ENCODE results near the gene ZNF66.
A peak's percentile ranks its signal among the peaks of the same experiment; 100 is the strongest.
"Not testable (repeated sequence)": the region's sequence is repeated elsewhere in the genome, so short reads cannot be mapped to it uniquely, and the experiment has no call there.

Gene ZNF66

DNA sequence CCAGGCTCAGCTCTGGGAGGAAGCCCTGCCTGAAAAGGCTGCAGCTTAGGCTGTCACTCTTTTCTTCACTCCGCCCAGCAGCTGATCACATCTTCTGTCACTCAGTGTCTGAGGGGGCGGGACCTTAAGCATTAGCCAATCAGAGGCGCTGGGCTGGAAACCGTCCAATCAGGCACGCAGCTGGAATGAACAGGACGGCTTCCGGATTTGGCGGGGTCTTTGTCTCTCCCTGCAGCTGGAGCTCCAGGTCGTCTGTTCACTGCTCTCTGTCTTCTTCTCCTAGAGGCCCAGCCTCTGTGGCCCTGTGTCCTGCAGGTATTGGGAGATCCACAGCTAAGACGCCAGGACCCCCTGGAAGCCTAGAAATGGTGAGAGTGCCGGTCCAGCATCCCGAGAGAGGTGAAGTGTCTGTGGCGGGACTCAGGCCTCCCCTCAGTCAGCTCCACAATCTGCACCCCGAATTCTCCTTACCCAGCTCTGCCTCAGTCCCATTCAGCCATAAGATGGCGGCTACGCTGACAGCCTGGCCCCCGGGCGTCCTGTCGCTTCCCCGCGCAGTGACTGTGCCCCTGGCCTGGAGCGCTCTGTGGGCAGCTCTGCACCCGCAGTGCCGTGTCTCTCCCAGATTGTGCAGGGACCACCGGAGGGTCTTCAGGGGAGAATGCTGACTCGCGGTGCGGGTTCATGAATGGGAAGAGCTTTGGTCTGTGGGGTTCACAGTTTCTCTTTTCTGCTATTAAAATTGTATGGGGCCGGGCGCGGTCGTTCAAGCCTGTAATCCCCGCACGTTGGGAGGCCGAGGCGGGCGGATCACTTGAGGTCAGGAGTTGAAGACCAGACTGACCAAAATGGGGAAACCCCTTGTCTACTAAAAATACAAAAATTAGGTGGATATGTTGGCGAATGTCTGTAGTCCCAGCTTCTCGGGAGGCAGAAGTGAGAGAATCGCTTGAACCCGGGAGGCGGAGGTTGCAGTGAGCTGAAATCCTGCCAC lies at the start of gene ZNF66:
Gene ZNF66, plus strand, starts transcription at position 222 of the 994 bp plus-strand sequence. Its CDS starts 144 bp downstream, at position 366.
- peak; percentile 98 for DNase-seq (ENCODE audit: low read depth)
- Histone ChIP-seq H3K9ac (ENCODE audit: low read length) (peak within 1 kb of the TSS; percentile 78), H3K36me3 (ENCODE audit: control insufficient read depth, insufficient read depth, low read length, severe bottlenecking) (no peaks in the 10 kb centered on the region)

DNA sequence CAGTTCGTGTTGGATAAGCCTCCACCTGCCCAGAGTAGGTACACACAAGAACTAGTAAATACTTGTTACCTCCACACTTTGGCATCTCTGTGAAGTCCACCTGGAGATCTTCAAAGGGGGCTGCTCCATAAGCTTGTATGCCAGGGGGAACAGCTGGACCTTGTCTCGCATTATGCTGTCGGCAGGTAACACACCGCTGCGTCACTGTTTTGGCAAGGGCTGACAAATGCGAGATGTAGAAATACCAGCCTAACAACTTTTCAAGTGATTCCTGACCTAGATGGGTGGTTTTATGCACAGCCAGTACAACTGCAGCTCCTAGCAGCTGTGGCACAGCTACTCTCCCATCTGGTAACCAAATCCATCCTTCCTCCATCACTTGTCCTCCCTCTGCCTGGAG lies 25.9 kb upstream of the ZNF66 start:
- H3K4me1 ChIP-seq (ENCODE audit: control insufficient read depth, insufficient read depth, low read length); DNase-seq (ENCODE audit: low read depth); H3K4me3 ChIP-seq (ENCODE audit: low read length); H3K9me3 ChIP-seq (ENCODE audit: control insufficient read depth, low read length); H3K9ac ChIP-seq (ENCODE audit: low read length); H3K27me3 ChIP-seq (replicated peaks; ENCODE audit: control insufficient read depth, insufficient read depth, low read length); H3K36me3 ChIP-seq (ENCODE audit: control insufficient read depth, insufficient read depth, low read length, severe bottlenecking): not testable (repeated sequence)

More for the DNA sequence above, at the start of gene ZNF66:
- Histone ChIP-seq H3K4me3 (ENCODE audit: low read length) (peak within 1 kb of the TSS; percentile 95), H3K27me3 (replicated peaks; ENCODE audit: control insufficient read depth, insufficient read depth, low read length) (no peaks in the 10 kb centered on the region), H3K4me1 (ENCODE audit: control insufficient read depth, insufficient read depth, low read length) (no peaks in the 10 kb centered on the region), H3K9me3 (ENCODE audit: control insufficient read depth, low read length) (no peaks in the 10 kb centered on the region)

DNA sequence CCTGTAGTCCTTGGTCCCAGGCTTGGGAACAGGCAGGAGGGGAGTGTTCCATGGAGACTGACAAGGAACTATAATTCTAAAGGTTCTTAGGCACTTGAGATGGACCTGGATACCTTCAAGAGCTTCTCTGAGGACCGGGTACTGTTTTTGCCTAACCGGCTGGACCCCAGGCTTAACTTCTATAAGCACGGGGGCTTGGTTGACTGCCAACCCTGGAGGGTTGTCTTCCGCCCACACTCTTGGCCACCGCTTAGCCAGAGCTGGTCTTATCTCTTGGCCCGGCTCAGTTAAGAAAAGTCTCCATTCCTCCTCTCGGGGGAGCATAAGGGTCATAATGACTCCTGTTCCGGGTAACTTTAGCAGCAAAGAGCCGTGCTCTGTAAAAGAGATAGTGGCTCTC lies 23.8 kb upstream of the ZNF66 start:
- H3K4me1 ChIP-seq (ENCODE audit: control insufficient read depth, insufficient read depth, low read length); H3K27me3 ChIP-seq (replicated peaks; ENCODE audit: control insufficient read depth, insufficient read depth, low read length); H3K9me3 ChIP-seq (ENCODE audit: control insufficient read depth, low read length); H3K4me3 ChIP-seq (ENCODE audit: low read length); H3K36me3 ChIP-seq (ENCODE audit: control insufficient read depth, insufficient read depth, low read length, severe bottlenecking); DNase-seq (ENCODE audit: low read depth); H3K9ac ChIP-seq (ENCODE audit: low read length): not testable (repeated sequence)

DNA sequence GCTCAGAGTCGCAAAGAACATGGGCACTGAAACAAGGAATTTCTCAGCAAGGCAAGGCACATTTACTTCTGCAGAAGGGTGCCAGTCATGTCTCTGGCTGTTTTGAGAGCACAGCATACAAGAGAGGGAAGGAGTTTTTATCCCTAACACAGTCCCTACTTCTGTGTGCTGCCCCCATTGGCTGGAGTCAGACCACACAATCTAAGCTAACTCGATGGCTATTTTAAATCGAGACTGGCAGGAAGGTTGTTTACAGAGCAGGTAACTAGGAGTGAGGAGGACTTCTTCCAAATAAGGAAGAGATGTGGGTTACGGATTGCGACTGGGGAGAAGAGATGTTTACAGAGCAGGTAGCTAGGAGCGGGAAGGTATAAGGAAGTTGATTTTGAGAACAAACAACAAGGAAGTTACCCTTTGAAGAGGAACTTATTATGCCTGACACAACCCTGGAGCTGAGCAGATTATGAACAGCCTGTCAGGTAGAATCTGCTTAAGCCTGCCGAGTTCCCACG lies 6.8 kb upstream of the ZNF66 start:
- DNase-seq (ENCODE audit: low read depth) = not testable (repeated sequence)

DNA sequence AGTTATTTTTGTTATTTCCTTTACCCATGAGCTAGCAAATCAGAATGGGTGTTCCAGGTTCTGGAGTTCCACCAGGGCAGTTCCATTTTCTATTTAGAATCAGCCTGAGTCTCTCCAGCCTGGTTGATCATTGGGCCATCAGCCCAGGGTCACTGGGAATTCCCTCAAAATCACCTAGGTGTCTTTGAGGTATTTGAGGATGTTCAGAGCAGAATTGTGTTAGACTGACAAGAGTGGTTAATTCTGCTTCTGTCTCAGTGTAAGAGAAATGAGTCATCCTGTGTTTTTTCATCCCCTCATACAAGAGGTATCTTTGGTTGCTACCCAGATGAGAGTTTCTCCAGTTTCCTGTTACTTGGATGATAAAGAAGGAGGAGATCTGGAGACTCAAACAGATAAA lies 11.7 kb downstream of the ZNF66 start:
- DNase-seq (ENCODE audit: low read depth) = no peak
- H3K36me3 ChIP-seq (ENCODE audit: control insufficient read depth, insufficient read depth, low read length, severe bottlenecking) = peaks cover 10% of the 10 kb centered on the region
- no peak overlapping the region for H3K4me3 ChIP-seq (ENCODE audit: low read length)
- H3K4me1 ChIP-seq (ENCODE audit: control insufficient read depth, insufficient read depth, low read length) = no peaks in the 10 kb centered on the region
- no peak overlapping the region for H3K9ac ChIP-seq (ENCODE audit: low read length)
- no peaks in the 10 kb centered on the region for H3K27me3 ChIP-seq (replicated peaks; ENCODE audit: control insufficient read depth, insufficient read depth, low read length)
- H3K9me3 ChIP-seq (ENCODE audit: control insufficient read depth, low read length) = peaks cover 27% of the 10 kb centered on the region

More for the DNA sequence above, 6.8 kb upstream of the ZNF66 start:
- H3K27me3 ChIP-seq (replicated peaks; ENCODE audit: control insufficient read depth, insufficient read depth, low read length); H3K9me3 ChIP-seq (ENCODE audit: control insufficient read depth, low read length); H3K9ac ChIP-seq (ENCODE audit: low read length); H3K4me1 ChIP-seq (ENCODE audit: control insufficient read depth, insufficient read depth, low read length); H3K36me3 ChIP-seq (ENCODE audit: control insufficient read depth, insufficient read depth, low read length, severe bottlenecking); H3K4me3 ChIP-seq (ENCODE audit: low read length): not testable (repeated sequence)

DNA sequence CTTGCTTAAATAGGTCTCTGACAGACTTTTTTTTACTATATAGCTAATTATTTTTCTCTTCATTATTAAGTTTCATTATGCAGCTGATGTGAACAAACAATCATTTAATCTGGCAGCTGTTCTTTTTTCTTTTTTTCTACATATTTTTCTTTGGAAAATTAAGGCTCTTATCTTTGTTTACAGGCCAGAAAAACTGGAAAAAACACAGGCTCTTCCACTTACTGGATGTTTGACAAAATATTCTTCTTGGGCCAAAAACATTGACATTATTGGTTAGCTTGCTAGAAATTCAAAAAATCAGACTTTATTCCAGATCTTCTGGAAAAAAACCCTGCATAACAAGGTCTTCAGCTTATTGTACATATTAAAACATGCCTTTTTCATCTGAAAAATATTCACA lies 15.7 kb downstream of the ZNF66 start:
- Histone ChIP-seq H3K4me1 (ENCODE audit: control insufficient read depth, insufficient read depth, low read length) (no peaks in the 10 kb centered on the region), H3K36me3 (ENCODE audit: control insufficient read depth, insufficient read depth, low read length, severe bottlenecking) (peaks cover 6% of the 10 kb centered on the region), H3K9ac (ENCODE audit: low read length) (no peak overlapping the region), H3K27me3 (replicated peaks; ENCODE audit: control insufficient read depth, insufficient read depth, low read length) (no peaks in the 10 kb centered on the region), H3K4me3 (ENCODE audit: low read length) (no peak overlapping the region), H3K9me3 (ENCODE audit: control insufficient read depth, low read length) (peaks cover 29% of the 10 kb centered on the region)
- DNase-seq (ENCODE audit: low read depth) = no peak

DNA sequence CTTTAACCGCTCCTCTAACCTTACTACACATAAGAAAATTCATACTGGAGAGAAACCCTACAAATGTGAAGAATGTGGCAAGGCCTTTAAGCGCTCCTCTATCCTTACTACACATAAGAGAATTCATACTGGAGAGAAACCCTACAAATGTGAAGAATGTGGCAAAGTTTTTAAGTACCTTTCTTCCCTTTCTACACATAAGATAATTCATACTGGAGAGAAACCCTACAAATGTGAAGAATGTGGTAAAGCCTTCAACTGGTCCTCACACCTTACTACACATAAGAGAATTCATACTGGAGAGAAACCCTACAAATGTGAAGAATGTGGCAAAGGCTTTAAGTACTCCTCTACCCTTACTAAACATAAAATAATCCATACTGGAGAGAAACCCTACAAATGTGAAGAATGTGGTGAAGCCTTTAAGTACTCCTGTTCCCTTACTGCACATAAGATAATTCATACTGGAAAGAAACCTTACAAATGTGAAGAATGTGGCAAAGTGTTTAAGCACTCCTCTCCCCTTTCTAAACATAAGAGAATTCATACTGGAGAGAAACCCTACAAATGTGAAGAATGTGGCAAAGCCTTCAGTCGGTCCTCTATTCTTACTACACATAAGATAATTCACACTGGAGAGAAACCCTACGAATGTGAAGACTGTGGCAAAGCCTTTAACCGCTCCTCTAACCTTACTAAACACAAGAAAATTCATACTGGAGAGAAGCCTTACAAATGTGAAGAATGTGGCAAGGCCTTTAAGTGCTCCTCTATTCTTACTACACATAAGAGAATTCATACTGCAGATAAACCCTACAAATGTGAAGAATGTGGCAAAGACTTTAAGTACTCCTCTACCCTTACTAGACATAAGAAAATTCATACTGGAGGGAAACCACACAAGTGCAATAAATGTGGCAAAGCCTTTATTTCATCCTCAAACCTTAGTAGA lies 30.5 kb downstream of the ZNF66 start:
- Histone ChIP-seq H3K9me3 (ENCODE audit: control insufficient read depth, low read length) (peaks cover 78% of the 10 kb centered on the region), H3K4me3 (ENCODE audit: low read length) (peak overlapping the region; percentile 70)
- H3K27me3 ChIP-seq (replicated peaks; ENCODE audit: control insufficient read depth, insufficient read depth, low read length); DNase-seq (ENCODE audit: low read depth); H3K36me3 ChIP-seq (ENCODE audit: control insufficient read depth, insufficient read depth, low read length, severe bottlenecking); H3K9ac ChIP-seq (ENCODE audit: low read length); H3K4me1 ChIP-seq (ENCODE audit: control insufficient read depth, insufficient read depth, low read length): not testable (repeated sequence)

DNA sequence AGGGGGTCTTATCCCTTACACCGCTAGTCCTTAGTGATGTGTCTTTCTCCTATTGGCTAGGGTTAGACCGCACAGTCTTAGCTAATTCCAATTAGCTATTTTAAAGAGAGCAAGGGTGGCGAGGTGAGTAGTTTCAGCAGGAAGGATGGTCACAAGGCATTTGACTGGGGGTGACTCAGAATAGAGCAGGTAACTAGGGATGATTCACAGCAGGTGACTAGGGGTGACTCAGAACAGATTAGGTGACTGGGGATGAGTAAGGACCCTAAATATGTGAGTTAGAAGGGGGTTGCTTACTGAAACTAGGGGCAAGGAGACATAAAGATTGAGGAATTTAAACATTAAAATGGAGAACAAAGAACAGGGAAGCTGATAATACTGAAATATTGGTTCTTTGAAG lies 64.3 kb downstream of the ZNF66 start:
- Histone ChIP-seq H3K4me1 (ENCODE audit: control insufficient read depth, insufficient read depth, low read length) (no peaks in the 10 kb centered on the region), H3K36me3 (ENCODE audit: control insufficient read depth, insufficient read depth, low read length, severe bottlenecking) (no peaks in the 10 kb centered on the region), H3K9ac (ENCODE audit: low read length) (no peak overlapping the region), H3K4me3 (ENCODE audit: low read length) (no peak overlapping the region), H3K27me3 (replicated peaks; ENCODE audit: control insufficient read depth, insufficient read depth, low read length) (no peaks in the 10 kb centered on the region), H3K9me3 (ENCODE audit: control insufficient read depth, low read length) (peaks cover 24% of the 10 kb centered on the region)
- DNase-seq (ENCODE audit: low read depth) = no peak
